Stomach (tissue), 4 donors: ENCODE data around the gene F12.

ENCODE experiments used
- EP300 ChIP-seq: sonication (generic); formaldehyde crosslinking; IDR thresholded peaks from one replicate; pipeline ENCODE4 v1.6.1; 2017; ENCODE audit warnings: antibody characterized with exemption
- POLR2A ChIP-seq, 4 donors: fragments of 450-650 bp; IDR thresholded peaks; one replicate each; pipeline ENCODE4 v1.6.1; 2016; ENCODE audit warnings: antibody characterized with exemption in 4 of 4, control low read depth in 2 of 4, mild to moderate bottlenecking in 1 of 4, moderate library complexity in 1 of 4
- TF ChIP-seq, protein P1 (sequence below), 7 experiments: fragments of 450-650 bp in 4 of 7; fragments of 200-600 bp in 3 of 7; sonication (generic) in 3 of 7; IDR thresholded peaks; one replicate each; pipeline ENCODE4 v1.5.1; 2016 to 2019; ENCODE audit warnings: antibody characterized with exemption in 7 of 7, control low read depth in 2 of 7, mild to moderate bottlenecking in 1 of 7

GRCh38 chr5:177384134-177384533, 25.2 kb downstream of the F12 start, which contains the start of gene SLC34A1:
- TF ChIP-seq, protein P1, sequence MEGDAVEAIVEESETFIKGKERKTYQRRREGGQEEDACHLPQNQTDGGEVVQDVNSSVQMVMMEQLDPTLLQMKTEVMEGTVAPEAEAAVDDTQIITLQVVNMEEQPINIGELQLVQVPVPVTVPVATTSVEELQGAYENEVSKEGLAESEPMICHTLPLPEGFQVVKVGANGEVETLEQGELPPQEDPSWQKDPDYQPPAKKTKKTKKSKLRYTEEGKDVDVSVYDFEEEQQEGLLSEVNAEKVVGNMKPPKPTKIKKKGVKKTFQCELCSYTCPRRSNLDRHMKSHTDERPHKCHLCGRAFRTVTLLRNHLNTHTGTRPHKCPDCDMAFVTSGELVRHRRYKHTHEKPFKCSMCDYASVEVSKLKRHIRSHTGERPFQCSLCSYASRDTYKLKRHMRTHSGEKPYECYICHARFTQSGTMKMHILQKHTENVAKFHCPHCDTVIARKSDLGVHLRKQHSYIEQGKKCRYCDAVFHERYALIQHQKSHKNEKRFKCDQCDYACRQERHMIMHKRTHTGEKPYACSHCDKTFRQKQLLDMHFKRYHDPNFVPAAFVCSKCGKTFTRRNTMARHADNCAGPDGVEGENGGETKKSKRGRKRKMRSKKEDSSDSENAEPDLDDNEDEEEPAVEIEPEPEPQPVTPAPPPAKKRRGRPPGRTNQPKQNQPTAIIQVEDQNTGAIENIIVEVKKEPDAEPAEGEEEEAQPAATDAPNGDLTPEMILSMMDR (IDR thresholded peaks at IDR 0.05), result no peak
- TF ChIP-seq EP300, result no peak
- no peak for TF ChIP-seq POLR2A (IDR thresholded peaks at IDR 0.05)
